GM21526 (cell line): ENCODE measurements around the gene PTK6.
"Not testable (repeated sequence)": the region's sequence is repeated elsewhere in the genome, so short reads cannot be mapped to it uniquely, and the experiment has no call there.

Experiments used
- ATAC-seq: cut with Tn5 transposase; IDR thresholded peaks from one replicate; pipeline ENCODE4 v1.9.1; 2021; ENCODE audit warnings: moderate library complexity; ENCODE audit not compliant: unreplicated experiment, low FRiP score

Gene PTK6

GRCh38 chr20:63536997-63537524 lies at the start of gene PTK6:
Gene PTK6, minus strand, starts transcription at chr20:63537376. Its CDS starts 62 bp downstream, at chr20:63537314.
- peak; percentile 5 for ATAC-seq

DNA sequence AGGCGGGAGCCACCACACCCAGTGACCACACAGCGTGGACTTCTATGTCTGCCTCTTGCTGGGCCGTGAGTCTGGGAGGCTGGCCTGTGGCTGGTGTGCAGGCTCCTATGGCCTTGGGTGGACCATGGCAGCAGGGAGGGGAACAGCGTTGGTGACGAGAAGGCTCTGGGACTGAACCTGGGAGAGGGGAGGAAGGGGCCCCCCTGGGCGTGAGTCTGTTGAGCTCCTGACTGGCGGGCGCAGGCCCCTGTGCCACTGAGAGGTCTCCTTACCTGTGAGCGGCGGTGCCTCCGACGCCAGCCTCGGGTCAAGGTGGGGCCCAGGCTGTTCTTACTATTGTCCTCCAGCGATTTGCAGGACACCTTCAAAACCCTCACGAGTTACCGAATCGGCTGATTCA lies 49.6 kb upstream of the PTK6 start:
- no peak for ATAC-seq

DNA sequence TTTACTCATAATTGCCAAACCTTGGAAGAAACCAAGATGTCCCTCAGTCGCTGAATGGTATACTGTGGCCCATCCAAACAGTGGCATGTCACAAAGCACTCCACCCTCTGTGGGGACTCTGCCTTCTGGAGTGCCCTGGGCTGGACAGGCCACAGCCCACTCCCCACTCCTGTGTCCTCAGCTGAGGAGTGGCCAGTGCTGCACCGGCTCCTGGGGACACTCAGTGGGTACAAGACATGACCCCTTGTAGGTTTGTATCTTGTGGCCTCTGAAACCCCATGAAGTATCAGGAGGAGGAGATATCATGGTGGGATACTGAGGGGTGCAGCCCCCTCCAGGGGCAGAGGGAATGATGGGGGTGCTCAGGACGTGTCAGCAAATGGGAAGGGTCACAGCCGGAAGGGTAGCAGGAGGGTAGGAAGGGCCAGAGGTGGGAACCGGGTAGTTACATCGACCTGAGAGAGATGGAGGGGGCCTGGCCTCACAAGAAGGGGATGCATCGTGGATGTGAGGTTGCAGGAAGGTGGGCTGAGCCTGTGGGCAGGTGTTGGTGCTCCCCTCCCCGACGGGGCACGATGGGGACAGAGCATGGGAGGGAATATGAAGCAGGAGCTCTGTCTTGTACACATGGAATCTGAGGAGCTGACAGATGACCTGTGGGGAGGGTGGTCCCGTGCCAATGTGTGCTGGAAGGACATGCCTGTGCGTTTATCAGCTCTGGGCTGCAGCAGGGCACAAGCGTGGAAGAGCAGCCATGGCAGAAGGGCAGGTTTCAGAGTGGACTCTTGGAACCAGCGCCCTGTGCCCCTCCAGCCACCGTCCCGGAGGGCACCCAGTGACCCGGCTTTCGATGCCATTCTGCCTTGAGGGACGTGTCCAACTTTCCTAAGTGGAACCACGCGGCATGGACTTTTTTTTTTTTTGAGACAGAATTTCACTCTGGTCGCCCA lies 48.7 kb upstream of the PTK6 start:
- no peak for ATAC-seq

DNA sequence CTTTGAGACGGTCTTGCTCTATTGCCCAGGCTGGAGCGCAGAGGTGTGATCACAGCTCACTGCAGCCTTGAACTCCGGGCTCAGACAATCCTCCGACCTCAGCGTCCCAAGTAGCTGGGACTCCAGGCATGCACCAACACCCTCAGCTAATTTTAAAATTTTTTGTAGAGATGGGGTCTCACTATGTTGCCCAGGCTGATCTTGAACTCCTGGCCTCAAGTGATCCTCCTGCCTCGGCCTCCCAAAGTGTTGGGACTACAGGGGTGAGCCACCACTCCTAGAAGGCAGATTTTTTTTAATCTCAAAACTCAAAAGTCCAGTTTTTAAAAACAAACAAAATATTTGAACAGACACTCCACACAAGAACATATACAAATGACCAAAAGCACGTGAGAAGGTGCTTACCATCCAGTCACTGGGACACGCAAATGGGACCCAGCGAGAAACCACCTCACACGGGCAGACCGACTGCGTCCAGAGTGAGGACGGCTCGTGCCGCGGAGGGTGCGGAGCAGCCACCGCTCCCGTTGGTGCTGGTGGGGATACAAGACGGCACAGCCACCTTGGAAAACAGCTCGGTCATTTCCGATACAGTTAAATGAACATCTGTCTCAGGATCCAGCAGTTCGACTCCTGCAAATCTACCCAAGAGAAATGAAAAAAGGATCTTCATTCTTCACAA lies 45.3 kb upstream of the PTK6 start:
- no peak for ATAC-seq

GRCh38 chr20:63580796-63581461 lies 43.8 kb upstream of the PTK6 start:
- no peak for ATAC-seq

- no peak for ATAC-seq
Observed at GRCh38 chr20:63579017-63579694, 42.0 kb upstream of the PTK6 start.

DNA sequence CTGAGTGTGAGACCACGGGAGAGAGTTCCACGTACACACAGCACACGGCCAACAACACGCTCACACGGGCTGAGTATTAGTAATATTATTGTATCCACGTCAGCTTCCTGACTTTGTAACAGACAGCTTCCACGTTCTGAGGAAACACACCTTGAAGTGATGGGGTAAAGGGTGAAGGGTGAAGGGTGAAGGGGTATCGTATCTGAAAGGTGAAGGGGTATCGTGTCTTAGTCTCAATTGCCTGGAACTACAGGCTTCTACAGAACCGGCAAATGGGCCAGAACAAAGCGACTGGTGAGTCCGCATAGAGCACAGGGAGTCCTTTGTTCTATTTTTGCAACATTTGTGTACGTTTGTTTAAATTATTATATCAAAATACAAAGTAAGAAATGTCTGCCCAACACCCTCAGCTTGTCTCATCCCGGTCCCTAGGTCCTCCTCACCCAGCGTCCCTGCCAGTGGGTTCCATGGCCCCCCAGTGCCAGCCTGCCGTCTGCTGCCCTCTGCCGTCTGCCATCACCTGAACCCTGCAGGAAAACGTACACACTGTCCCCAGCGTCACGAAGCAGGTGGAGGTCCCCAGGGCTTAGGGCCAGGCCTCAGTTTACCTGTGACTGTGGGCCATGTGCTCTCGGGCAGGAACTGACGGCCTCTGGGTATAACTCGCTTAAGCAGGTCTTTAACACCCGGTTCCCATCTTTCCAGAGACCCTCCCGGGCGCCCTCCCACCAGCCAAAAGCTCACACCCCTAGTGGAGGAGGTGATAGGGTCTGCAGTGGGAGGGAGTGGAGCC lies 41.2 kb upstream of the PTK6 start:
- ATAC-seq: no peak

GRCh38 chr20:63577317-63577894 lies 40.2 kb upstream of the PTK6 start:
- ATAC-seq: no peak

DNA sequence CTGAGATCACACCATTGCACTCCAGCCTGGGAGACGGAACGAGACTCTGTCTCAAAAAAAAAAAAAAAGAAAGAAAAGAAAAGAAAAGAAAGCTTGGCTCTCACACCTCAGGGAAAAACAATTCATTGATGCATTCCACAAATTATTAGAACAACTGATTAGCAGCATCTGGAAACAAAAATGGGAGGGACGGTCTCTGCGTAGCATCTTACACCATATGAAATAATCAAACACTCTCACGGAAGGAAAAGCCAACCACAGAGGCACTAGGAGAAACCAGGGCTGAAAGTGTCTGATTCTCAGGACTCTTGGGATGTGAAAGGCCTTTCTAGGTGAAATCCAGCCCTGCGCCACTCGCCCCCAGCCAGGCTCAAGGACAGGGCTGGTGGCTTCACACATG lies 39.1 kb upstream of the PTK6 start:
- no peak for ATAC-seq

DNA sequence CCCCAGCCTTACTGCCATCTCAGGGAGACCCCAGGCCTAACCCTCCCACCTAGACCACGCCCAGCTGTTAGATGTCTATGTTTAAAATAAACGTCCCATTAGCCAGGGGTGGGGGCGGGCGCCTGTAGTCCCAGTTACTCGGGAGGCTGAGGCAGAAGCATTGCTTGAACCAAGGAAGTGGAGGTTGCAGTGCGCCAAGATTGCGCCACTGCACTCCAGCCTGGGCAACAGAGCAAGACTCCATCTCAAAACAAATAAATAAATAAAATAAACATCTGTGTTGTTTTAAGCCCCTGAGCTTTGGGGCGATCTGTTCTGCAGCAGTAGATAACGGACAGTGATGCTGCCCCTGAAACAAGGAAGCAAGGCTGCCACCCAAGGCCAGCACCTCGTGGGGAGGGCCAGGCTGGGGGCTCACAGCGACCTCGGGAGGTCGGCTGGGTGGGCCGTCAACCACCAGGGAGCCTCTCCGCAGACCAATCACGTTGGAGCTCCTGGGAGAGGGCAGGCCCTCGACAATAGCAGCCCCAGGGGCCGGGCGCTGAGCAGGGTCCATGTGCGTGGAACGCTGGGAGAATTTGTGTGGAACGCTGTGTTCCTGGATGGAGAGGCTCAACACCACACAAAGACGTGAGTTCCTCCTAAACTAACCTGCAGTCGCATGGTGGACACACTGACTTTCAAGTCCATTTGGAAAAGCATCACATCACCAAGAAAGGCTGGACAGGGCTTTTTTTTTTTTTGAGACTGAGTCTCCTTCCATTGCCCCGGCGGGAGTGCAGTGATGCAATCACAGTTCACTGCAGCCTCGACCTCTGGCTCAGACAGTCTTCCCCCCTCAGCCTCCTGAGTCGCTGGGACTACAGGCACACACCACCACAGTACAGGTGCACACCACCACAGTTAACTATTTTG lies 37.9 kb upstream of the PTK6 start:
- no peak for ATAC-seq

DNA sequence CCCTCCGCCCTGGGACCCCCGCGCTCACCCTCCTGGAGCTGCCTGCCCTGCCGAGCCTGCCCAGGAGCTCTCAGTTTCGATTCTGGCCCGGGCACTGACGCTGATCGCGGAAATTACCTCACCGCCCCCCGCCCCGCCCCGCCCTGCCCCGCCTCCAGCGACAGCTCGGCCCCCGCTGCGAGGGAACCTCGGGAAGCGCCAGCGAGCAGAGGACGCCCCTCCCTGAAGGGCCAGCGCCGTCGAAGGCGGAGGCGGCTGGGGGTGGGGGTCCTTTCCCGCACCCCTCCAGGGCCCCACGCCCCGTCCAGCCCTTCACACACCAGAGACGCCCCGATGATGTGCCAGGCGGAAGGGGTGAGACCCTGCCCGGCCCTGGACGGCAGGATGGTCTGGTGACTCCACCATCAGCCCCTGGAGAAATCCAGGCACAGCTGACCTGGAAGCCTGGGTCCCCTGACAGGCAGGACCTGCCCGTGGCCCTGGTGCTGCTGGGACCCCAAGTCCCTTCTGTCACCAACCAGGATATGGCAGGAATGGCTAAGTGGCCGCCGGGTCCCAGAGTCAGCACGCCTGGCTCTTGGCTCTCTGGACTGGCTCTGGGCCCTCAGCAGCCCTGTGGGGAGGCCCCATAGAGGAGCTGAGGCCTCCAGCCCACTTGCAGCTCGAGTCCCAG lies 37.1 kb upstream of the PTK6 start, which contains the start of gene HELZ2:
TSS of gene HELZ2 (minus strand) at position 84 of the 673 bp plus-strand sequence. CDS start 1,854 bp downstream, outside the sequence.
- ATAC-seq: no peak

- no peak for ATAC-seq
Observed at GRCh38 chr20:63573647-63574131, 36.5 kb upstream of the PTK6 start.

DNA sequence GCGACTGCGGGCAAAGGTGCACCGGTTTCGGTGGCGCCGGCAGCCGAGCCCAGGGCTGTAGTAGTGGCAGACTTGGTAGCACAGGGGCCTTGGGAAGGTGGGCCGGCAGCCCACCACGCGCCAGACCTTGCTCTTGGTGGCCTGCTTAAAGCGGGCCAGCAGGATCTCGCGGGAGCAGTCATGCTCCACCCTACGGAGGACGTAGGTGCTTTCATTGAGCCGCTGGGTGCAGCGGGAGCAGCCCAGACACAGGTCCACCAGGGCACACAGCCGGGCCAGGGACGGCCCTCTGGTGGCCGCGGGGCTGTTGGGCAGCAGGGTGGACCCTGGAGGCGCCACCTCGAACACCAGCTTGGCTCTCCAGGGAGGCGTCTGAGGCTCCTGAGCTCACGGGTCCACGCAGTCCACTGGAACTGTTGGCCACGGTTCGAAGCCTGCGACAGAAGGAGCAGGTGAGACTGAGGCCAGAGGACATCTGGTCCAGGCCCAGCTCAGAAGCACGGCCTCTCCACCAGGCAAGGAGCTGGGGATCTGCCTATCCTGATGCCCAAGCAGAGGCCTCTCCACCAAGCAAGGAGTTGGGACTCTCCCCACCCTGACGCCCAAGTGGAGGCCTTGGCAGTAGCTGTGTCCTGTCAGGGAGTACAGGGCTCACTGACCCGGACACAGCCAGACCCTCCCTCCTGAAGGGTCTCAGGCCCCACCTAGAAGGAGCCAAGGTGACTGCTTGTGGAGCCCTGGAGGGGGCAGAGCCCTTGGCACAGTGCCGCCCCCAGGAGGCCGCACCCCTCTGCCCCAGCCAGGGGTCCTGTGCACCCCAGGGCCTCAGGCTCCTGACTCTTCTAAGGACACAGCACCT lies 35.8 kb upstream of the PTK6 start:
- no peak for ATAC-seq

DNA sequence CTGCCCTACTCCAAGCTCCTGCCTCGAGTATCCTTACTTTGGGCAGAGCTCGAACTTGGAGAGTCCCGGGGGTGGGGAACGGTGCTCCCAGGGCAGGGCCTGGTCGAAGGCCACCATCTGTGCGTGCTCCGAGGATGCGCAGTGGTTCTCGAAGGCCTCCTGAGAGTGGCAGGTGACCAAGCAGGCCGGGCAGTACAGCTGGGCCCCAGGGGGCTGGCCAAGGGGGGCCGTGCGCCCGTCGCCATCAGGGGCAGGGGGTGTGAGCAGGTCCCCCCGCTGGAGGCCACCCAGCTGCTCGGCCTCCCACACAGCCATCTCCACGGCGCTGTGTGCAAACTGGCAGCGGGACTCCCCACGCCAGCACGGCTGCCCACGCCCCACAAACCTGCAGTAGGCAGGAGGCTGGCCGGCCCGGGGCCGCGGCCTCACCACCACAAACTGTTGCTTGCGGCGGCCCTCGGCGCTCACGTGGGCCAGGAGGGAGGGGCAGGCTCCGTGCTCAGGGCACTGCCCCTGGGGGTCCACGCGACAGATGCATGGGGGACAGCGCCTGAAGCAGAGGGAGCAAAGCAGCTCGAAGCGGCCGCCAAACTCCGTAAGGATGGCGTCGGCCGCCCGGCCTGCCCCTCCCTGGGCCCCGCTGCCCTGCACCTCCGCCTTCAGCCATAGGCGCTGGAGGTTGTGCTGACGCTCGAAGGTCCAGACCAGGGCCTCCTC lies 35.1 kb upstream of the PTK6 start:
- no peak for ATAC-seq

DNA sequence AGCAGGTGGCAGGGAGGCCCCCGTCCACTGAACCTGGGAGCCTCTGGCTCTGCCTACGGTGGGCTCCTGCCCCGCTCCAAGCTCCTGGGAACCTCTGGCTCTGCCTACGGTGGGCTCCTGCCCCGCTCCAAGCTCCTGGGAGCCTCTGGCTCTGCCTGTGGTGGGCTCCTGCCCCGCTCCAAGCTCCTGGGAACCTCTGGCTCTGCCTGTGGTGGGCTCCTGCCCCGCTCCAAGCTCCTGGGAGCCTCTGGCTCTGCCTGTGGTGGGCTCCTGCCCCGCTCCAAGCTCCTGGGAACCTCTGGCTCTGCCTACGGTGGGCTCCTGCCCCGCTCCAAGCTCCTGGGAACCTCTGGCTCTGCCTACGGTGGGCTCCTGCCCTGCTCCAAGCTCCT lies 33.9 kb upstream of the PTK6 start:
- not testable (repeated sequence) for ATAC-seq
